WTC11 (cell line): ENCODE data around the gene PROZ. TPM values are rescaled to one million over a fixed set of nuclear protein-coding genes. Genes with fewer than 3 reads are reported as not detected.

Experiments used
- ATAC-seq: fragments of 200-7000 bp; cut with Tn5 transposase; 2 replicates; pipeline ENCODE4 v1.10.0; 2021; ENCODE audit warnings: mild to moderate bottlenecking, moderate library complexity
- CTCF ChIA-PET: fragments of 300-600 bp; sonication (Branson Sonifier 250); formaldehyde crosslinking; loops from one replicate; lab custom pipeline; 2021; ENCODE audit warnings: antibody characterized with exemption; lab: Charles Lee
- POLR2A ChIA-PET: fragments of 350-600 bp; sonication (Branson Sonifier 250); formaldehyde crosslinking; loops from one replicate; lab custom pipeline; 2021; ENCODE audit warnings: antibody characterized with exemption; lab: Charles Lee
- DNase-seq: peaks from one replicate; pipeline ENCODE4 v3.0.0; 2021; ENCODE audit warnings: low spot score
- H3K27ac Mint-ChIP-seq: 2 replicates; pipeline ENCODE4 v1.8.0; 2021; ENCODE audit warnings: mixed read lengths
- H3K27me3 Mint-ChIP-seq: 2 replicates; pipeline ENCODE4 v1.8.0; 2021; ENCODE audit warnings: low read depth, mild to moderate bottlenecking, moderate library complexity, mixed read lengths
- H3K36me3 Mint-ChIP-seq: 2 replicates; pipeline ENCODE4 v1.8.0; 2021; ENCODE audit warnings: mixed read lengths
- H3K4me1 Mint-ChIP-seq: 2 replicates; pipeline ENCODE4 v1.8.0; 2022; ENCODE audit warnings: mixed read lengths
- H3K4me3 Mint-ChIP-seq: 2 replicates; pipeline ENCODE4 v1.8.0; 2021; ENCODE audit warnings: mild to moderate bottlenecking, moderate library complexity, mixed read lengths
- H3K9me3 Mint-ChIP-seq: 2 replicates; pipeline ENCODE4 v1.8.0; 2021; ENCODE audit warnings: mixed read lengths
- AFF4 ChIP-seq: sonication (generic); formaldehyde crosslinking; IDR thresholded peaks from 2 replicates; pipeline ENCODE4 v1.8.1; 2023; ENCODE audit warnings: mild to moderate bottlenecking, missing genetic modification reagents, borderline replicate concordance
- ARID4B ChIP-seq: sonication (generic); formaldehyde crosslinking; IDR thresholded peaks from 2 replicates; pipeline ENCODE4 v1.8.0; 2023; ENCODE audit warnings: missing genetic modification reagents, mild to moderate bottlenecking, borderline replicate concordance
- CBFB ChIP-seq: sonication (generic); formaldehyde crosslinking; IDR thresholded peaks from 2 replicates; pipeline ENCODE4 v1.8.1; 2022; ENCODE audit warnings: mild to moderate bottlenecking, low read depth, missing genetic modification reagents
- FOXP4 ChIP-seq: sonication (generic); formaldehyde crosslinking; IDR thresholded peaks from 2 replicates; pipeline ENCODE4 v1.8.0; 2022; ENCODE audit warnings: mild to moderate bottlenecking, missing genetic modification reagents
- HMGXB4 ChIP-seq: sonication (generic); formaldehyde crosslinking; IDR thresholded peaks from 2 replicates; pipeline ENCODE4 v1.8.1; 2023; ENCODE audit warnings: mild to moderate bottlenecking, moderate library complexity, missing genetic modification reagents
- JUN ChIP-seq: sonication (generic); formaldehyde crosslinking; IDR thresholded peaks from 2 replicates; pipeline ENCODE4 v1.8.0; 2023; ENCODE audit warnings: mild to moderate bottlenecking, missing genetic modification reagents
- KAT7 ChIP-seq: sonication (generic); formaldehyde crosslinking; IDR thresholded peaks from 2 replicates; pipeline ENCODE4 v1.8.1; 2023; ENCODE audit warnings: missing genetic modification reagents, mild to moderate bottlenecking, borderline replicate concordance
- MXD4 ChIP-seq: fragments of 250-450 bp; sonication (Bioruptor Pico); IDR thresholded peaks from 2 replicates; pipeline ENCODE4 v1.8.0; 2021; ENCODE audit warnings: mild to moderate bottlenecking, moderate library complexity, borderline replicate concordance
- NFE2L1 ChIP-seq: sonication (generic); formaldehyde crosslinking; IDR thresholded peaks from 2 replicates; pipeline ENCODE4 v1.8.1; 2023; ENCODE audit warnings: missing genetic modification reagents
- NR2C2 ChIP-seq: sonication (generic); formaldehyde crosslinking; IDR thresholded peaks from 2 replicates; pipeline ENCODE4 v1.8.0; 2022; ENCODE audit warnings: mild to moderate bottlenecking, missing genetic modification reagents
- SP1 ChIP-seq: sonication (generic); formaldehyde crosslinking; conservative IDR thresholded peaks from 2 replicates; pipeline ENCODE4 v1.8.1; 2022; ENCODE audit warnings: missing genetic modification reagents
- ZBTB43 ChIP-seq: sonication (generic); formaldehyde crosslinking; IDR thresholded peaks from 2 replicates; pipeline ENCODE4 v1.8.1; 2023; ENCODE audit warnings: mild to moderate bottlenecking, missing genetic modification reagents
- ZMAT4 ChIP-seq: fragments of 250-450 bp; sonication (Bioruptor Pico); IDR thresholded peaks from 2 replicates; pipeline ENCODE4 v1.9.0; 2021; ENCODE audit warnings: mild to moderate bottlenecking
- ZNF416 ChIP-seq: fragments of 250-450 bp; sonication (Bioruptor Pico); IDR thresholded peaks from 2 replicates; pipeline ENCODE4 v1.9.0; 2021; ENCODE audit warnings: mild to moderate bottlenecking, inconsistent platforms
- total RNA-seq: library from RNA; stranded (reverse); gene quantifications from 3 replicates; pipeline ENCODE4 v1.2.3, GENCODE V29; 2021

Gene PROZ
- total RNA-seq, 1 experiment from 2014 or later = not detected

GRCh38 chr13:113150550-113151365 lies 7.7 kb upstream of the PROZ start (continued):
- TF ChIP-seq AFF4 (no peak), CBFB (CRISPR knock-in tag) (no peak)
- TF ChIP-seq, all 79 proteins: peak for 0

- H3K36me3 Mint-ChIP-seq = no peaks in the 10 kb centered on the region
- no peak for ATAC-seq
- H3K4me3 Mint-ChIP-seq = peak overlapping the region; percentile 63
- no peak for DNase-seq
- CTCF ChIA-PET = no interaction called here
- POLR2A ChIA-PET = no interaction called here
- H3K27ac Mint-ChIP-seq = no peak overlapping the region
- peaks cover 25% of the 10 kb centered on the region for H3K27me3 Mint-ChIP-seq
- H3K4me1 Mint-ChIP-seq = peaks cover 17% of the 10 kb centered on the region
- peaks cover 12% of the 10 kb centered on the region for H3K9me3 Mint-ChIP-seq
- no peak for TF ChIP-seq ZMAT4 (CRISPR knock-in tag)
- no peak for TF ChIP-seq SP1 (CRISPR knock-in tag)
- no peak for TF ChIP-seq NFE2L1
- no peak for TF ChIP-seq NR2C2 (CRISPR knock-in tag)
- TF ChIP-seq AFF4 = no peak
- no peak for TF ChIP-seq KAT7
- no peak for TF ChIP-seq HMGXB4
- no peak for TF ChIP-seq JUN (CRISPR knock-in tag)
- no peak for TF ChIP-seq FOXP4 (CRISPR knock-in tag)
- TF ChIP-seq ZNF416 (CRISPR knock-in tag) = no peak
- TF ChIP-seq ZBTB43 (CRISPR knock-in tag) = no peak
- no peak for TF ChIP-seq MXD4 (CRISPR knock-in tag)
- no peak for TF ChIP-seq ARID4B (CRISPR knock-in tag)
These were observed 6.4 kb upstream of the PROZ start for GRCh38 chr13:113151745-113152690.
